GM20000 (cell line): ENCODE data around the gene SST.

Experiments used
- DNase-seq: peaks from one replicate; pipeline ENCODE4 v3.0.0; 2012; ENCODE audit warnings: low spot score
- TF ChIP-seq, protein P1 (sequence below): IDR thresholded peaks from 2 replicates; pipeline ENCODE4 v1.5.1; 2012; ENCODE audit warnings: mild to moderate bottlenecking, control low read depth; ENCODE audit errors: extremely low read depth, missing control alignments

The SST gene

DNA sequence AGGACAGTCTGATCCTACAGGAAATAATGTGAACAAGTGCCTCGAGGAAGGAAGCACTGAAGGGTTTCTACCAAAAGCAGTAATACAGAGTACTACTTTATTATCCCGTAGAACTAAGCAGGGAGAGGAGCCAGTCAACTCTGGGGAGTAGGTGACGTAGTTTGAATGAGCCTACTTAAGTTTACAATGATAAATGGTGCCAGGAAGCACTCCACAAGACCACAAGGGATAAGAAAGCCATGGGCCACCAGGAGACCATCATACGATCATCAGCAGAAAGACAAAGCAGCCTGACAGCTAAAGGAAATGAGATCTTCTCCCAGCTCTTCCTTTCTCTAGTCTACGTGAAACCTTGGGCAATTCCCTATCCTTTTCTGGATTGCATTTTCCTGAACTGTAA is 27.3 kb downstream of the SST start:
- DNase-seq, result no peak
- TF ChIP-seq, protein P1, sequence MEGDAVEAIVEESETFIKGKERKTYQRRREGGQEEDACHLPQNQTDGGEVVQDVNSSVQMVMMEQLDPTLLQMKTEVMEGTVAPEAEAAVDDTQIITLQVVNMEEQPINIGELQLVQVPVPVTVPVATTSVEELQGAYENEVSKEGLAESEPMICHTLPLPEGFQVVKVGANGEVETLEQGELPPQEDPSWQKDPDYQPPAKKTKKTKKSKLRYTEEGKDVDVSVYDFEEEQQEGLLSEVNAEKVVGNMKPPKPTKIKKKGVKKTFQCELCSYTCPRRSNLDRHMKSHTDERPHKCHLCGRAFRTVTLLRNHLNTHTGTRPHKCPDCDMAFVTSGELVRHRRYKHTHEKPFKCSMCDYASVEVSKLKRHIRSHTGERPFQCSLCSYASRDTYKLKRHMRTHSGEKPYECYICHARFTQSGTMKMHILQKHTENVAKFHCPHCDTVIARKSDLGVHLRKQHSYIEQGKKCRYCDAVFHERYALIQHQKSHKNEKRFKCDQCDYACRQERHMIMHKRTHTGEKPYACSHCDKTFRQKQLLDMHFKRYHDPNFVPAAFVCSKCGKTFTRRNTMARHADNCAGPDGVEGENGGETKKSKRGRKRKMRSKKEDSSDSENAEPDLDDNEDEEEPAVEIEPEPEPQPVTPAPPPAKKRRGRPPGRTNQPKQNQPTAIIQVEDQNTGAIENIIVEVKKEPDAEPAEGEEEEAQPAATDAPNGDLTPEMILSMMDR, result no peak

DNA sequence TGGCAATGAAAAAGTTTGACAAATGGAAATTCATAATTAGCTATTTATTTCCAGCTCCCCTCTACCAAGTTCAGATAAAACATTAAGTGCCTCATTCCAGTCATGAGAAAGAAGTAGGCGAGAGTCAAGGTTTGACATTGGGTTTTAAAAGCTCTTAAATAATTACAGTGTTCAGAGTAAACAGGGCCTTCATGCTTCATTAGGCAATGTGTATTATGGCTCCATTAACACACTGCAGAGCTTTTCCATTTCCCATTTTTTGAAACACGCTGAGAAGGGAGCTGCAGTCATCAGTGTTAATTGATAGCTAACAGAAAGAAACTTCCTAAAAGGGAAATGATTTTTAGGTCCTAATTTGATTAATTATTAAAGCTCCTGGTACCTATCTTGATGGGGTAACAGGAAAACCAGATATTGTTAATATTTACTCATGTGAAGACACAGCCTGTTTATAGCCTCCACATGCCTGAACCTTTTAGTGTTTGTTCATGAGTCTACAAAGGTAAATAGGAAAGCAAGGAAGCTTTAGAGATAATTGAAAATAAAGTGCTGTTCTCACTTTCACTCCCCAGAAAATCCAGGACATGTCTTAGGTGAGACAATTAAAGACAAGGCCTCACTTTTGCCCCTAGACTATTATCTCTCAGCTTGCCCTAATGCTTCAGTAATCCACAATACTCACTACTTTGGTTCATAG is 28.7 kb downstream of the SST start:
- no peak for DNase-seq
- TF ChIP-seq, protein P1, result no peak

DNA sequence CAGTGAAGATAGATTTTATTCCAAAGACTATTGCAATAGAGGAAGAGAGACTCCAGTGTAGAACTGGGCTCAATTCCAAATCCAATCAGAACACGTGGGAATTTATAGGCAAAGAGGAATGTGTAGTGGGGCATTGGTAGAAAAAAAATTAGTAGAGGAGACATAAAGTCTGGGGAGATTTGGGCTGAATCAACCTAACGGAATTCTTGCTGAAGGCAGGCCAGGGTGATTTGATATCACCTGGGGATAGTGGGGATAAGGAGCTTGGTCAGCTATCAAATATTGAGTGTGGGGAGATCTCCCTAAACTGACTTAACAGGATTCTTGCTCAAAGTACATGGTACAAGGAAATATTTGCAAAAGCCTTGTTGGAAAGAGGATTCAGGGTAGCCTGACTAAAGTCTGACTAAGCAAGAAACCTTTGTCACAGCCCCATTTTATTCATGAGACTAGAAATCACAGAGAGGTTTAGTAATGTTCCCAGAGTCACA is 29.6 kb downstream of the SST start:
- no peak for DNase-seq
- TF ChIP-seq, protein P1, result no peak

DNA sequence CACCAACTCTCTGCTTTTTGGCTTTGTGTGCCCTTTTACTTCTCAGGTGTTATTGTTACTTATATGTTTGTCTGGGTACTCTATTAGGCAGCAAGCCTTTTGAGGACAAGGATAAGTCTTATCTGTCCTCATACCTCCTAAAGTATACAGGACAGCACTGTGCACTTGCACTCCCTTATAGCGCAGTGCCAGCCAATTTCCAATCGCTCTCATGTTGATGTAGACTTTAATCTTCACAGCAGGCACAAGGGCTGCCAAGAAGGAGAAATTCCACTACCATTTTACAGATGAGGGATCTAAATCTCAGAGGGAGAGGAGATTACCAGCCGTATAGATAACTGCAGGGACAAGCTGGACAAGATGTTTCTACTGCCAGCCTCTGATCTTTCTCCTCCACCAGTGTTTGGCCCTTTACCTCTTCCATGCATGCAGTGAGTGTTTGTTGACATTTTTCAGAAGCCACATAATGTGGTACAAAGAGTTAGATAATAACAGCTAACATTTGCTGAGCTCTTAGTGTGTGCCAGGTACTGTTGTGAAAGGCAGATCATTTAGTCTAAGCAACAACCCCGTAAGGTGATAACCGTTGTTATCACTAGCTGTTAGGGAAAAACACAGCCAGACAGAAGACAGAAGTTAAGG is 30.1 kb downstream of the SST start:
- TF ChIP-seq, protein P1, result no peak
- DNase-seq, result no peak

DNA sequence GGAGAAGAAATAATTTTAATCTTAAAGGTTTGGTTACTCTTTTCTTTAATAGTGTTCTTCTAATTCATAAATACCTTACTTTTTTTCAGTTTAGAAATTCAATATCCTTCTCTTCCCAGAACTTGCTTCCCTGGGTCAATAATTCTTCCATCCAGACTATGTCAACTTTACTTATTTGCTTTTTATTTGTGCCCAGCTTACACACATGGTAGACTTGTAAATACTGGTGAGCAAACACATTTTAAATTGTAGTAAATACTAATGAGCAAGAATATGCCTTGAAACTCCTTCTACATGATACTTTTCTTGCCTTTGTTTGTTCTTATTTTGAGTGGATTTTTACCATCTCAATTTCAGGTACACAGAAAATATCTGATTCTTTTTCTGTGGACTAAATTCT is 33.7 kb downstream of the SST start:
- no peak for DNase-seq
- TF ChIP-seq, protein P1, result no peak

DNA sequence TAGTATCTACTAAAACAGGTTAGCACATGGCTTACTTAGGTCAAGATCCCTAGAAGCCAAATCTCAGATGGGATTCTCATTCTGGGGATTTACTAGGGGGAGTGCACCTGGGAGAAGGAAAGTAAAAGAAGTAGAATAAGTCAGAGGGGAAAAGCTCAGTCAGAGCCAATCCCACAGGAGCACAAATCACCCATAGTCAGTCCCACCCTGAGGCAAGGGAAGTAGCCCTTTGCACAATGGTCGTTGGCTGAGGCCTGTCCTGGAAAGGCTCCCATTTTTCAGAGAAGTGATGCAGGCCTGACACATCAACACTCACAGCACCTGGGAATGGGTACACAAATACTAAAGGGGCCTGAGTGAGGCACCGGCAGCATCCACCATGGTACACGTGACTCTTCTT is 39.8 kb downstream of the SST start:
- TF ChIP-seq, protein P1, result no peak
- no peak for DNase-seq

DNA sequence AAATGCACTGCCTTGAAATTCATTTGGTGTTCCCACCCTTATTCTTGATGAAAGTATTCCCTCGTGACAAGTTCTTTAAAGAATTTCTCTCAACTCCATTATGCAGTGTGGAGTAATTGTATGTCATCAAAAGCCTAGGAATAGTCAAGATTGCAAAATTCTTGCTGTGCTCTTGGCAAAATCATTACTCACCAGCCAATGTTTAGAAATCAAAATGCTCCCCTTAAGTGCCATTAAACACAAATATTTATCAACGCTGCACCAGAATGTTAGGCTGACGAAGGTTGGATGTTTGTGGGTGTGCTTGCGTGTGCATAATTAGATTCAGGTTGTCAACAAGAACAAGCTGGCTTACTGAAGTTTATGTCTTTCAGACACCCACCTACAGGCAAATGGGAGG is 40.5 kb downstream of the SST start:
- TF ChIP-seq, protein P1, result no peak

More for the DNA sequence above, 40.5 kb downstream of the SST start:
- DNase-seq, result no peak
